SKM-1 treated with dmso at 0.1 percent for 144 hours (cell line): ENCODE data around the gene ZBED2.
"Not testable (repeated sequence)": the region's sequence is repeated elsewhere in the genome, so short reads cannot be mapped to it uniquely, and the experiment has no call there.

Experiments
- DNase-seq: peaks from one replicate; lab custom pipeline; 2025; ENCODE audit not compliant: unreplicated experiment; lab: John Stamatoyannopoulos, UW

The ZBED2 gene

DNA sequence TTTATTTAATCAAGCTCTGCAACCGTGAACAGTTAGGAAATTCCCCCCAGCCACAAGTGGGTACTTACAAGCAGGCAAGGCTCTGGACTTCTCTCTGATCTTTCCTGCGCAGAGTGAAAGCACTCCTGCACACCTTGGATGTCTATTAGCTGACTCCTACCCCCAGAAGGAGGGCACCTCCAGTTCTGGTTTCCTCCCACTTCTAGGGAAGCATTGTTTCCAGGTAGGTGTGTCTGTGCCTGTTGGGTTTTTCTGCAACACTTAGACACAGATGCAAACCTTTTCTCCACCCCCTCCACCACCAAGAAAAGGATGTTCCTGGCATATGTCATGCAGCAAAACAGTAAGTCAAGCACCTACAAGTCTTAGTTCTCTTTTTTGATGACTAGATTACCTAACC is at the start of gene ZBED2:
ZBED2 (minus strand) TSS at position 115 of the 400 bp plus-strand sequence. CDS start 1,145 bp downstream, outside the sequence.
- peak; percentile 10 for DNase-seq

GRCh38 chr3:111639316-111639715 is 44.2 kb upstream of the ZBED2 start:
- DNase-seq: no peak

DNA sequence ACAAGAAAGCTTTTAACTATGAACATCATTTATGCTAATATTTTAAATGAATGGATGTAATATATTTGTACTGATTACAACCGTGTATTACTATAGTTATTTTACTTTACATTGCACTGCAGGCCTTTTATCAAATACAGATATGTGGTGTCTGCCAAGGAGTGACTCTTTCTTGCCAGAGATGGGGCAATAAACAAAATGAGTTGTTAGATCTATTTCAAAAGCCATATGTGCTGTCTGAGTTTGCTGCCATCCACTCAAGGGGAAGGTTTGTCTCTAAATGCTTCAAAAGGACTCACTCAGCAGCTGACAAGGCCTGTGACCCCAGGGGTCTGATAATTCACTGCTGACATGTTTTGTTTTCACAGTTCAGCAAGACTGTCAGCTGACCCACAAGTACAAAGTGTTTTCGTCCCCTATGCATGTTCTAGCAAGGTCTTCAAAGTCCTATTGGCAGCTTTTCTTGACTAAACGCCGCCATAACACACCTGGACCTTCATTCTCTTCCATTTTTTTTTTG is 41.3 kb upstream of the ZBED2 start:
- no peak for DNase-seq

DNA sequence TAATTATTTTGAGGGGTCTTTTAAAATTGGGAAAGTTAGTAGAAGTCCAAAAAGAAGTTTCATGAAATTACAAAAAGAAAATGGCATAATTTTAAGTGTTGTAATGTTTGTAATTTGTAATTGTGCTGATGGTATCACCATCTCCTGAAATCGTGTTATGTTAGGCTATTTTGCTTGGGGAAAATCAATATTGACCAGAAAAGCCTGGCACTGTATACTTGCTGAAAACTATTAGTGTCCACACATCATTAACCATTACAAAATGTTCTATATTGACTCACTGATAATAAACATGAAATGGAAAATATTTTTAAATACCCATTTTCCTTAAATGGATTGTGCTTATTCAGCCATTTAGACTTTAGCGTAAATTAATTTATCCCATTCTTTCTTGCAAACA is 40.3 kb upstream of the ZBED2 start:
- DNase-seq: no peak

GRCh38 chr3:111630638-111631037 is 35.5 kb upstream of the ZBED2 start:
- DNase-seq: not testable (repeated sequence)

- DNase-seq: not testable (repeated sequence)
Measured at GRCh38 chr3:111629018-111629417, 33.9 kb upstream of the ZBED2 start.

GRCh38 chr3:111627092-111627491 is 31.9 kb upstream of the ZBED2 start:
- DNase-seq: no peak

GRCh38 chr3:111621535-111621934 is 26.4 kb upstream of the ZBED2 start:
- no peak for DNase-seq

GRCh38 chr3:111619833-111620232 is 24.7 kb upstream of the ZBED2 start:
- no peak for DNase-seq

DNA sequence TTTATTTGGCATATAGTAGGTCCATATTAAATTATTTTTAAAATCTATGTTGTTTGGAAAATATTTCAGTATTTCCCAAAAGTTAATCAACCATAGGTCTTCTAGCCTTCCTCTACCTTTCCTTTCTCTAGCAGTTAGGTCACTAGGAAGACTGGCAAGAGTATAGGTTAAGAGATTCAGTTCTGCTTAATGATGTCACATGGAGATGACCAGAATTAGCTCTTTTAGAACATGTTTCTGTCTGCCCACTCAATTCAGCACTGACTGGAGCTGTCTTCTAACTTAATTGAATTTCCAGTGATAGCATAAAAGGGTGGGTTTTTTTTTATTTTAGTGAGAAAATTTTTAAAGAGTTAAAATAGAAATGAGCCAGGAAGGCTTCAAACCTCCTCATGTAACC is 23.8 kb upstream of the ZBED2 start:
- no peak for DNase-seq

DNA sequence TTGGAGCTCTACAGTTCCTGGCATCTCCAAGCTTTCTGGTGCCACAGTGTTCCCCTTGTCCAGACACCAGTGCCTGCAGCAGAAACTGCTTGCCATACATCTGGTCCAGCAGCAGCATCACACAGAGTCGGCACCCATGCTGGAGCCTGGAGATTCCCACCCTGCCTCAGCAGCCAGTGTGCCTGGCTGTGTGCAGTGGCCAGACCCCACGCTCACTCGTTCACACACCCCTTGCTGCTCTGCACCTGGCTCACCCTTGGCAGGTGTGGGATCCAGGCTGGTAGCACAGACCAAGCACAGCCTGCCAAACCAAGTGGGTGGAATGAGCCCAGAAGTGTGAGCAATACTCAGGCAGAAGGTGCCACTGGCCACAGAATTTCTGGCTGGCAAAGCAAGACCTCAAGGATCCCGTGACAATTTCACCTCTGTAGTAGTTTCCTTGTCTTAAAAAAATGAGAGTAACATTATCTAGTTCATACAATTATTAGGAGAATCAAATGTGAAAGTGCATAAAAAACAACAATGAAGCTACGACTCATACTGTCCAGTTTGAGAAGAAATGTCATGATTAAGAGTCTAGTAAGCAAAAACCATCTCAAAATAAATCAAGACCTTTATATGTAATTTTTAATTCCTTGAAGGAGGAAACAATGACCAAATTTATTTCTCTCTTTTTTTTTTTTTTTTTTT is 22.9 kb upstream of the ZBED2 start:
- no peak for DNase-seq

- no peak for DNase-seq
Measured at GRCh38 chr3:111617406-111617805, 22.3 kb upstream of the ZBED2 start.

- DNase-seq: no peak
Measured at GRCh38 chr3:111616417-111617105, 21.4 kb upstream of the ZBED2 start.

DNA sequence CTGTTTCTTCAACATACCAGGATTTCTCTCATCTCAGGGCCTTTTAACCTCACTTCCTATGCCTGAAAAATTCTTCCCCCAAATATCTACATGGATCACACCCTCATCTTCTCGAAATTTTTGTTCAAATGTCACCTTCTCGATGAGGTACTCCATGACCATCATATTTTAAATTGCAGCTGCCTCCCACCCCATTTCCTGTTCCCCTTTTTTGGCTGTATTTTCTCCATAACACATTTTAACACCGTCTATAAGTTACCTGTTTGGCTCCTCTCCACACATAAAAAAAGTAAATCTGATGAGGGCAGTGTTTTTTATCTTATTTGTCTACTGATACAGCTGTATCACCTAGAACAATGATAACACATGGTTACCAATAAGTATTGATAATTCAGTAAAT is 20.7 kb upstream of the ZBED2 start:
- DNase-seq: no peak

- DNase-seq: no peak
Measured at GRCh38 chr3:111613294-111613693, 18.1 kb upstream of the ZBED2 start.

DNA sequence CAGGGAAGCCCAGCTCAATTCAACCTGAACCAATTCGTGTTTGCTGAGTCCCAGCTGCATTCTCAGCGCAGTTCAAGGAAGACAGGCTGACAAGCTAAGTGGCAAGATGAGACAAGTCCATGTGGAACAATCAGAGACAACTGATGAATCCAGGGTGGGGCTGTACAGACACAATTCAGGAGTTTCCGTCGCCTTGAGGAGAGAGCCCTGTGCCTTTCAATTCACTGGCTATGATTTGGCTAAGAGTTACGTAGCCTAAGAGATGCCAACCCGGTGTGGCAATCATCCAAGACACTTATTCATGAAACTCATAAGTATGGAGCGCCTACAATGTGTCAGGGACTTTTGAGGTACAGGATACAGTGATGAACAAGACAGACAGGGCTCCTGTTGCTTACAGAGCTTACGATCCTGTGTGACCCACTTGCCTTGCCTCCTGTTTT is 15.5 kb upstream of the ZBED2 start:
- DNase-seq: no peak

DNA sequence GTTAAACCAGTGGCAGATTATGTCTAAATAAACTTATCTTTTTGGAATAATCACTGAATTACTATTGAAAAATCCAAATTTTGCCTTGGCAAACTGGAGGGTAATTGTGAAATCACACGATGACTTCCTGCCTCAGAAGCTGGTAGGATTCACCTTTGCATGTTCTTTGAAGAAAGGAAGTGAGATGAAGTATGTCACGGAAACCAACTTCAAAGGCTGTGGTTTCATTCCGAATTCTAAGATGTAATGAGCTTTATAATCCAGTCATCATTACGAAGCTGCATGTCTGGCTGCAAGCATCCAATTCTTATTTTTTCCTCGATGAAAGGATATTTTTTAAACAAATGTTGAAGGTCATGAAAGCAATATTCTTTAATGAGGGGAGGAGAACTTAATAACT is 15.0 kb upstream of the ZBED2 start:
- no peak for DNase-seq

GRCh38 chr3:111609700-111610099 is 14.6 kb upstream of the ZBED2 start:
- DNase-seq: no peak

GRCh38 chr3:111608383-111608782 is 13.2 kb upstream of the ZBED2 start:
- DNase-seq: no peak

- no peak for DNase-seq
Measured at GRCh38 chr3:111607240-111607920, 12.2 kb upstream of the ZBED2 start.

GRCh38 chr3:111605493-111605892 is 10.3 kb upstream of the ZBED2 start:
- no peak for DNase-seq

DNA sequence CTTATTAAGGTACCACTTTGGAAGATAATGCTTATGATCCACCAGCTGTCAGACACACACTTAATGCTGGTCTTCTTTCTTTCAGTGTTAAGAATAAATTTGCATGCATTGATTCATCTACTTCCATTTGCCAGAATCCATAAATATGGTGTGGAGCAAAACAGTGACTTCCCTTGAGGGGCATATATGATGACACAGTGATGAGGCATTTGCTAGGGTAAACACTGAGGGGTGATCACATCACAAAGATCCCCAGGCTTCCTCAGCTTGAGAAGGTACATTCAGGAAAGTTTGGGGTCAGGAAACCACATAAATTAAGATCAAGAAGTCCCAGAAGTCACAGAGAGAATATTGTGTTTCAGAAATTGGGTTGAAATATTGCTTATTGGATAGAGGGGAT is 9.9 kb upstream of the ZBED2 start:
- no peak for DNase-seq
